KMS-11 (cell line): ENCODE measurements around the gene GPS1.

ENCODE experiments used
- H2AFZ ChIP-seq: fragments of 200-600 bp; sonication (generic); 2 replicates; pipeline ENCODE4 v1.6.1; 2016; ENCODE audit warnings: antibody characterized with exemption, mixed run types, low read depth
- H3K27ac ChIP-seq: fragments of 200-600 bp; sonication (generic); 2 replicates; pipeline ENCODE4 v1.6.1; 2016; ENCODE audit warnings: mild to moderate bottlenecking, mixed run types
- H3K27me3 ChIP-seq: fragments of 200-600 bp; sonication (generic); 2 replicates; pipeline ENCODE4 v1.6.1; 2017; ENCODE audit warnings: mild to moderate bottlenecking, low read depth, mixed run types, moderate library complexity; ENCODE audit not compliant: insufficient read depth
- H3K36me3 ChIP-seq: fragments of 200-600 bp; sonication (generic); 2 replicates; pipeline ENCODE4 v1.6.1; 2017; ENCODE audit warnings: mild to moderate bottlenecking, mixed run types; ENCODE audit not compliant: insufficient read depth
- H3K4me1 ChIP-seq: fragments of 200-600 bp; sonication (generic); 2 replicates; pipeline ENCODE4 v1.6.1; 2016; ENCODE audit warnings: mild to moderate bottlenecking, low read depth, mixed run types; ENCODE audit not compliant: poor library complexity, severe bottlenecking
- H3K4me2 ChIP-seq: fragments of 200-600 bp; sonication (generic); 2 replicates; pipeline ENCODE4 v1.7.0; 2016; ENCODE audit warnings: mild to moderate bottlenecking, mixed run types
- H3K4me3 ChIP-seq: fragments of 200-600 bp; sonication (generic); IDR thresholded peaks from 2 replicates; pipeline ENCODE4 v1.6.1; 2017; ENCODE audit warnings: low read depth, low read length, mixed read lengths; ENCODE audit not compliant: insufficient read depth
- H3K79me2 ChIP-seq: fragments of 200-600 bp; sonication (generic); 2 replicates; pipeline ENCODE4 v1.6.1; 2016; ENCODE audit warnings: low read depth, mixed run types; ENCODE audit not compliant: insufficient read depth
- H3K9ac ChIP-seq: fragments of 200-600 bp; sonication (generic); 2 replicates; pipeline ENCODE4 v1.6.1; 2016; ENCODE audit warnings: mild to moderate bottlenecking, mixed run types
- H4K20me1 ChIP-seq: fragments of 200-600 bp; sonication (generic); 2 replicates; pipeline ENCODE4 v1.6.1; 2016; ENCODE audit warnings: mild to moderate bottlenecking, mixed run types; ENCODE audit not compliant: insufficient read depth
- TF ChIP-seq, protein P1 (sequence below): fragments of 200-600 bp; sonication (generic); conservative IDR thresholded peaks from 2 replicates; pipeline ENCODE4 v1.6.1; 2017; ENCODE audit warnings: low read depth, mild to moderate bottlenecking, antibody characterized with exemption, low read length, moderate library complexity, mixed read lengths

Gene GPS1

DNA sequence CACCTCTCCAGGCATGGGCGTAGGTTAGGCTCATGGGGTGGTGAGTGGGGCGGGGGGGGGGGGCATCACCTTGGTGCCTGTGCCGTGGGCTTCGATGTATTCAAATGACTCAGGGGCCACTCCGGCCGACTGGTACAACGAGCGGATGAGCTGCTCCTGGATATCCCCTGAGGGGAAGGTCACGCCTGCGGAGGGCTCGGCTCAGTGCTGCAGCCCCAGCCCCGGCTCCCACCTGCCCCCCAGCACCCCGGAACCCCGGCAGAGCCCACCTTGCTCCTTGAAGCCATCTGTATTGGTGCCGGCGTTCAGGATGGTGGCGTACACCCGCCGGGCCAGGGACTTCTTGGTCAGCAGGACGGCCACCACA lies 40.9 kb downstream of the GPS1 start:
- TF ChIP-seq, protein P1, sequence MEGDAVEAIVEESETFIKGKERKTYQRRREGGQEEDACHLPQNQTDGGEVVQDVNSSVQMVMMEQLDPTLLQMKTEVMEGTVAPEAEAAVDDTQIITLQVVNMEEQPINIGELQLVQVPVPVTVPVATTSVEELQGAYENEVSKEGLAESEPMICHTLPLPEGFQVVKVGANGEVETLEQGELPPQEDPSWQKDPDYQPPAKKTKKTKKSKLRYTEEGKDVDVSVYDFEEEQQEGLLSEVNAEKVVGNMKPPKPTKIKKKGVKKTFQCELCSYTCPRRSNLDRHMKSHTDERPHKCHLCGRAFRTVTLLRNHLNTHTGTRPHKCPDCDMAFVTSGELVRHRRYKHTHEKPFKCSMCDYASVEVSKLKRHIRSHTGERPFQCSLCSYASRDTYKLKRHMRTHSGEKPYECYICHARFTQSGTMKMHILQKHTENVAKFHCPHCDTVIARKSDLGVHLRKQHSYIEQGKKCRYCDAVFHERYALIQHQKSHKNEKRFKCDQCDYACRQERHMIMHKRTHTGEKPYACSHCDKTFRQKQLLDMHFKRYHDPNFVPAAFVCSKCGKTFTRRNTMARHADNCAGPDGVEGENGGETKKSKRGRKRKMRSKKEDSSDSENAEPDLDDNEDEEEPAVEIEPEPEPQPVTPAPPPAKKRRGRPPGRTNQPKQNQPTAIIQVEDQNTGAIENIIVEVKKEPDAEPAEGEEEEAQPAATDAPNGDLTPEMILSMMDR, result no peak
- no peak overlapping the region for H2AFZ ChIP-seq
- H3K4me2 ChIP-seq, result no peak overlapping the region
- H3K4me3 ChIP-seq, result no peak overlapping the region
- H3K36me3 ChIP-seq, result peaks cover 24% of the 10 kb centered on the region; the same call in 1 of the 2 replicates
- H3K27ac ChIP-seq, result no peak overlapping the region
- H4K20me1 ChIP-seq, result peaks cover 13% of the 10 kb centered on the region; the same call in 1 of the 2 replicates
- peaks cover 30% of the 10 kb centered on the region for H3K79me2 ChIP-seq
- no peaks in the 10 kb centered on the region for H3K27me3 ChIP-seq
- H3K9ac ChIP-seq, result no peak overlapping the region
- H3K4me1 ChIP-seq, result peaks cover 17% of the 10 kb centered on the region

- peaks cover 13% of the 10 kb centered on the region; the same call in 1 of the 2 replicates for H4K20me1 ChIP-seq
- H2AFZ ChIP-seq, result no peak overlapping the region
- peaks cover 34% of the 10 kb centered on the region for H3K79me2 ChIP-seq
- TF ChIP-seq, protein P1, result no peak
- H3K9ac ChIP-seq, result no peak overlapping the region
- peaks cover 17% of the 10 kb centered on the region for H3K4me1 ChIP-seq
- no peak overlapping the region for H3K4me3 ChIP-seq
- peaks cover 24% of the 10 kb centered on the region; the same call in 1 of the 2 replicates for H3K36me3 ChIP-seq
- no peak overlapping the region for H3K4me2 ChIP-seq
- no peak overlapping the region for H3K27ac ChIP-seq
- no peaks in the 10 kb centered on the region for H3K27me3 ChIP-seq
These were observed 41.5 kb downstream of the GPS1 start for GRCh38 chr17:82092995-82093751.

DNA sequence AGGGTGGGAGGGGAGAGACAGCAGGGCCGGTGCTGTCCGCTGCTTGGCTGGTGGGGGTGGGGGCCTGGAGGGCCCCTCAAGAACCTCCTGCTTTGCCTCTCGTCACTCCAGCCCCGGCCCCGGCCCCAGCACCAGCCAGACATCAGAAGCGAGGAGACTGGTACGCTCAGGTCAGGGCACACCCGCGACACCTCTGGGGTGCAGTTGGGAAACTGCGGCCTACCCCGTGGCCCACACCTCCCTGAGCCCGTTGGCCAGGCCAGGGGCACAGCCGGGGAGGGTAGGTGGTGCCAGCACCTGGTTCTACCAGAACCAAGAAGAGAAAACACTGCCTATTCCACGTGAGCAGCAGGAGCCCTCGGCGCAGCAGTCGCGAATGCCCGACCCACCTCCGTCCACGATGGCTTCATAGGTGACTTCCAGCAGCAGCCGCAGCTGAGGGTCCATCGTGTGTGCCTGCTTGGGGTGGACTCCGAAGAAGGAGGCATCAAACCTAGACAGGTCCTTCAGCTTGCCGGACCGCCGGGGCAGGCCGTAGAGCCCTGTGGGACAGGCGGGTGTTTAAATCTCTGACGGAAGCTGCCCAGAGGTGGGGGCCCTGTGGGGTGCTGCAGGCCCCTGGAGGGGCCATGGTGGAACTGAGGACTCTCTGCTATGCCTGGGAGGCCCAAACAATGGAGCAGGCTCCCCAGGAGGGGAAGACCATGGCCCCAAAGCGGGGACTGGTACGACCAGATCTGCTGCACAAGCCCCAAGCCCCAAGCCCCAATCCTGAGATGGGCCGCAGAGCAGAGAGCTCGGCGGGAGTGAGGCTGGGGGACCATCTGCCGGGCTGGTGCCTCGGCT lies 43.5 kb downstream of the GPS1 start:
- no peak overlapping the region for H3K9ac ChIP-seq
- H3K4me3 ChIP-seq, result no peak overlapping the region
- no peak overlapping the region for H3K4me2 ChIP-seq
- H3K4me1 ChIP-seq, result peaks cover 27% of the 10 kb centered on the region
- H2AFZ ChIP-seq, result no peak overlapping the region
- peaks cover 24% of the 10 kb centered on the region; the same call in 1 of the 2 replicates for H3K36me3 ChIP-seq
- H4K20me1 ChIP-seq, result peaks cover 13% of the 10 kb centered on the region; the same call in 1 of the 2 replicates
- H3K27me3 ChIP-seq, result no peaks in the 10 kb centered on the region
- TF ChIP-seq, protein P1, result no peak
- peaks cover 41% of the 10 kb centered on the region for H3K79me2 ChIP-seq
- no peak overlapping the region; the same call in 1 of the 2 replicates for H3K27ac ChIP-seq

DNA sequence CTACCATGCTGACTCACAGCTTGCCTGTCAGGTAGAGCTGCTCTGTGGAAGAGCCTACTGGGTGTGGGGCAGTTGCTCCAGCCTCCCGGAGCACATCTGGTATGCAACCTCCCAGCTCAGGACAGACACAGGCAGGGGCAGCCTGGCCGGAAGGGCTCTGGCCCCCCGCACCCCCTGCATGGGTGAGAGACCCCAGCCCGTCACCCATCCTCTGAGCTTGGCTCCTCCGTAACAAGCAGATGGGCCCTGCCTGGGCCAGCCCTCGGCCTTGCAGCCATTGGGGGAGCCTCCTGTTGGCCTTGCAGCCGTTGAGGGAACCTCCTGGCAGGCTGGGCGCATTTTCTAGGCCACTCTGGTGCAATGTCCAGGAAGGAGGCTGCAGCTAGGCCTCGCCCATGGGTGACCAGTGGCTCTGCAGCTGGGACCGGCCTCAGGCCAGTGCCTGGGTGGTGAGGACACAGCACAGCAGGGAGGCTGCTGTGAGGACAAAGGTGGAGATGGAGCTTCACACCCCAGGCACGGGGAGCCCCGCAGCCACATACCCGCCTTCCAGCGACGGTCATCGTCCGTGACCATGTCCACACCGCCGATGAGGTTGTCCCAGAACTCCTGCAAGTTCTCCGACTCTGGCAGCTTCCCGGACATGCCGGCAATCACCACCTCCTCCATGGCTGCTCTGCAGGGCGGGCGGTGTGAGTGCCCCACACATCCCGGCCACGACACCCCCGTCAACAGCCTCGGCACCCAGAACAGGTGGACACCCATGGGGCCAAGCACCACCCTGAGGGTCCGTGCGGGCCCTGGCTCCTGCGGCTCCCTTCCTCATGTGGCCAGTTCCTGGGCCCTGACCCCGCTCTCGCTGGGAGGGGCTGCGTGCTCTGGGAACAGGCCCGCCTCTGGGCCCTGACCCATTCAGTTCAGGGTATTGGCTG lies 44.3 kb downstream of the GPS1 start:
- Histone ChIP-seq H4K20me1 (peaks cover 13% of the 10 kb centered on the region; the same call in 1 of the 2 replicates), H3K9ac (peak overlapping the region; percentile 92; the same call in 1 of the 2 replicates), H3K4me3 (no peak overlapping the region), H3K27ac (no peak overlapping the region; the same call in 1 of the 2 replicates), H3K27me3 (no peaks in the 10 kb centered on the region), H2AFZ (no peak overlapping the region), H3K4me1 (peaks cover 27% of the 10 kb centered on the region), H3K4me2 (peak overlapping the region; percentile 93), H3K36me3 (peaks cover 17% of the 10 kb centered on the region; the same call in 1 of the 2 replicates), H3K79me2 (peaks cover 41% of the 10 kb centered on the region)
- TF ChIP-seq, protein P1, result no peak
